VCaP (cell line): ENCODE results near the gene ZBTB16.
A peak's percentile ranks its signal among the peaks of the same experiment; 100 is the strongest.

Experiments
- H3K27ac ChIP-seq: fragments of 450-650 bp; 2 replicates; pipeline ENCODE4 v1.5.1; 2017
- TF ChIP-seq, protein P1 (sequence below): fragments of 450-650 bp; conservative IDR thresholded peaks from 2 replicates; pipeline ENCODE4 v1.5.1; 2017; ENCODE audit warnings: mild to moderate bottlenecking, moderate library complexity

The ZBTB16 gene

GRCh38 chr11:114181752-114182151 lies 122.2 kb downstream of the ZBTB16 start:
- H3K27ac ChIP-seq, result peak overlapping the region; percentile 100
- TF ChIP-seq, protein P1, sequence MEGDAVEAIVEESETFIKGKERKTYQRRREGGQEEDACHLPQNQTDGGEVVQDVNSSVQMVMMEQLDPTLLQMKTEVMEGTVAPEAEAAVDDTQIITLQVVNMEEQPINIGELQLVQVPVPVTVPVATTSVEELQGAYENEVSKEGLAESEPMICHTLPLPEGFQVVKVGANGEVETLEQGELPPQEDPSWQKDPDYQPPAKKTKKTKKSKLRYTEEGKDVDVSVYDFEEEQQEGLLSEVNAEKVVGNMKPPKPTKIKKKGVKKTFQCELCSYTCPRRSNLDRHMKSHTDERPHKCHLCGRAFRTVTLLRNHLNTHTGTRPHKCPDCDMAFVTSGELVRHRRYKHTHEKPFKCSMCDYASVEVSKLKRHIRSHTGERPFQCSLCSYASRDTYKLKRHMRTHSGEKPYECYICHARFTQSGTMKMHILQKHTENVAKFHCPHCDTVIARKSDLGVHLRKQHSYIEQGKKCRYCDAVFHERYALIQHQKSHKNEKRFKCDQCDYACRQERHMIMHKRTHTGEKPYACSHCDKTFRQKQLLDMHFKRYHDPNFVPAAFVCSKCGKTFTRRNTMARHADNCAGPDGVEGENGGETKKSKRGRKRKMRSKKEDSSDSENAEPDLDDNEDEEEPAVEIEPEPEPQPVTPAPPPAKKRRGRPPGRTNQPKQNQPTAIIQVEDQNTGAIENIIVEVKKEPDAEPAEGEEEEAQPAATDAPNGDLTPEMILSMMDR, result no peak

- H3K27ac ChIP-seq, result peak overlapping the region; percentile 100
- TF ChIP-seq, protein P1, result no peak
These were observed 123.0 kb downstream of the ZBTB16 start for GRCh38 chr11:114182471-114183043.

GRCh38 chr11:114183044-114183511 lies 123.6 kb downstream of the ZBTB16 start:
- peak overlapping the region; percentile 100 for H3K27ac ChIP-seq
- TF ChIP-seq, protein P1, result no peak

- H3K27ac ChIP-seq, result peak overlapping the region; percentile 100
- TF ChIP-seq, protein P1, result no peak
These were observed 125.9 kb downstream of the ZBTB16 start for GRCh38 chr11:114185436-114185835.

- TF ChIP-seq, protein P1, result no peak
- peak overlapping the region; percentile 100; the same call in 1 of the 2 replicates for H3K27ac ChIP-seq
These were observed 127.7 kb downstream of the ZBTB16 start for GRCh38 chr11:114187173-114187572.

DNA sequence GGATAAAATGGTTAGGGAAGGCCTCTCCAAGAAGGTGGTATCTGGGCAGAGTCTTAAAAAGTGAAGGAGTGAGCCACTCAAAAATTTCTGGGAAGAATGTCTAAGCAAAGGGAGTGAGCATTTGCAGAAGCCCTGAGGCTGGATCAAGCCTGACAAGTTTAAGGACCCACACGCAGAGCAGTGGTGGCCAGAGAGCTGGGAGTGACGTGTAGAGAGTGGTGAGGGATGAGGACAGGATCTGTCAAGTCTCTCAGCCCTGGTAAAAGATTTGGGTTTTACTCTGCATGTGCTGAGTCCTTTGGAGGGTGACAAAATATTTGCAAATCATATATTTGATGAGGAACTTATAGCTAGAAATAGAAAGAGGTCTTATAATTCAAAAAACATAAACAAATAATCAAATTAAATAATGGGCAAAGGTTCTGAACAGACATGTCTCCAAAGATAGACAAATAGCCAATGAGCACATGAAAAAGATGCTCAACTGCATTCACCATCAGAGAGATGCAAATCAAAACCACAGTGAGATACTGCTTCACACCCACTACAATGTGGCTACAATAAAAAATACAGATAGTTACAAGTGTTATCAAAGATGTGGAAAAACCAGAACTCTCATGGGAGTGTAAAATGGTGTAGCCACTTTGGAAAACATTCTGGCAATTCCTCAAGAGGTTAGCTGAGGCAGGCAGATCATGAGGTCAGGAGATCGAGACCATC lies 129.5 kb downstream of the ZBTB16 start:
- TF ChIP-seq, protein P1, result no peak
- no peak overlapping the region for H3K27ac ChIP-seq

- TF ChIP-seq, protein P1, result no peak
- H3K27ac ChIP-seq, result no peak overlapping the region
These were observed 131.1 kb downstream of the ZBTB16 start for GRCh38 chr11:114190630-114191029.
